Adipocyte (in vitro differentiated cells): Measurements from ENCODE around the gene CHIA.

Experiments used
- DNase-seq: peaks from one replicate; pipeline ENCODE4 v3.0.0-alpha.2; 2015; ENCODE audit warnings: low read depth
- H3K27me3 ChIP-seq: replicated peaks from 2 replicates; pipeline ENCODE4 v1.7.0; 2013; ENCODE audit warnings: mild to moderate bottlenecking, low read length, moderate library complexity; ENCODE audit not compliant: control insufficient read depth, insufficient read depth
- H3K36me3 ChIP-seq: 2 replicates; pipeline ENCODE4 v1.7.0; 2013; ENCODE audit warnings: low read length, mild to moderate bottlenecking, moderate library complexity; ENCODE audit not compliant: control insufficient read depth, insufficient read depth, severe bottlenecking
- H3K4me1 ChIP-seq: 2 replicates; pipeline ENCODE4 v1.7.0; 2013; ENCODE audit warnings: mild to moderate bottlenecking, low read length, moderate library complexity; ENCODE audit not compliant: control insufficient read depth, insufficient read depth
- H3K4me3 ChIP-seq: 2 replicates; pipeline ENCODE4 v1.7.0; 2013; ENCODE audit warnings: mild to moderate bottlenecking, low read length, moderate library complexity
- H3K9ac ChIP-seq: 2 replicates; pipeline ENCODE4 v1.7.0; 2013; ENCODE audit warnings: mild to moderate bottlenecking, low read length, moderate library complexity
- H3K9me3 ChIP-seq: 2 replicates; pipeline ENCODE4 v1.7.0; 2013; ENCODE audit warnings: mild to moderate bottlenecking, low read length, moderate library complexity; ENCODE audit not compliant: control insufficient read depth

Gene CHIA

GRCh38 chr1:111285879-111286278, 4.8 kb upstream of the CHIA start:
- Histone ChIP-seq H3K36me3 (peaks cover 3% of the 10 kb centered on the region), H3K27me3 (no peaks in the 10 kb centered on the region), H3K4me3 (no peak overlapping the region), H3K4me1 (peaks cover 29% of the 10 kb centered on the region), H3K9me3 (no peaks in the 10 kb centered on the region), H3K9ac (no peak overlapping the region)
- DNase-seq, result no peak

GRCh38 chr1:111286912-111287311, 3.7 kb upstream of the CHIA start:
- peaks cover 19% of the 10 kb centered on the region for H3K4me1 ChIP-seq
- DNase-seq, result no peak
- H3K9me3 ChIP-seq, result no peaks in the 10 kb centered on the region
- peak overlapping the region; percentile 3 for H3K9ac ChIP-seq
- no peak overlapping the region for H3K4me3 ChIP-seq
- H3K27me3 ChIP-seq, result no peaks in the 10 kb centered on the region
- H3K36me3 ChIP-seq, result peaks cover 3% of the 10 kb centered on the region

- H3K9ac ChIP-seq, result no peak overlapping the region
- no peak overlapping the region for H3K4me3 ChIP-seq
- H3K4me1 ChIP-seq, result peaks cover 18% of the 10 kb centered on the region
- H3K36me3 ChIP-seq, result peaks cover 3% of the 10 kb centered on the region
- H3K9me3 ChIP-seq, result no peaks in the 10 kb centered on the region
- no peak for DNase-seq
- no peaks in the 10 kb centered on the region for H3K27me3 ChIP-seq
These were observed 1.3 kb upstream of the CHIA start for GRCh38 chr1:111289371-111289770.

GRCh38 chr1:111290104-111290503, 547 bp upstream of the CHIA start:
- Histone ChIP-seq H3K4me3 (no peak overlapping the region), H3K27me3 (no peaks in the 10 kb centered on the region), H3K9ac (no peak overlapping the region), H3K9me3 (no peaks in the 10 kb centered on the region), H3K4me1 (peaks cover 18% of the 10 kb centered on the region), H3K36me3 (no peaks in the 10 kb centered on the region)
- no peak for DNase-seq

GRCh38 chr1:111294390-111294789, 3.7 kb downstream of the CHIA start:
- Histone ChIP-seq H3K9me3 (no peaks in the 10 kb centered on the region), H3K4me1 (no peaks in the 10 kb centered on the region), H3K4me3 (no peak overlapping the region), H3K27me3 (no peaks in the 10 kb centered on the region), H3K36me3 (no peaks in the 10 kb centered on the region), H3K9ac (no peak overlapping the region)
- DNase-seq, result no peak

- DNase-seq, result no peak
- Histone ChIP-seq H3K9ac (no peak overlapping the region), H3K4me1 (no peaks in the 10 kb centered on the region), H3K4me3 (no peak overlapping the region), H3K36me3 (no peaks in the 10 kb centered on the region), H3K9me3 (peaks cover 19% of the 10 kb centered on the region), H3K27me3 (no peaks in the 10 kb centered on the region)
These were observed 11.7 kb downstream of the CHIA start for GRCh38 chr1:111302374-111302773.

GRCh38 chr1:111309690-111310089, 19.0 kb downstream of the CHIA start:
- no peaks in the 10 kb centered on the region for H3K36me3 ChIP-seq
- peaks cover 9% of the 10 kb centered on the region for H3K9me3 ChIP-seq
- no peak overlapping the region for H3K9ac ChIP-seq
- H3K27me3 ChIP-seq, result no peaks in the 10 kb centered on the region
- DNase-seq, result no peak
- no peak overlapping the region for H3K4me3 ChIP-seq
- H3K4me1 ChIP-seq, result peaks cover 11% of the 10 kb centered on the region

GRCh38 chr1:111318523-111318922, 27.9 kb downstream of the CHIA start:
- Histone ChIP-seq H3K9ac (no peak overlapping the region), H3K4me3 (no peak overlapping the region), H3K36me3 (no peaks in the 10 kb centered on the region), H3K4me1 (peaks cover 28% of the 10 kb centered on the region), H3K27me3 (peaks cover 5% of the 10 kb centered on the region), H3K9me3 (no peaks in the 10 kb centered on the region)
- DNase-seq, result no peak

- Histone ChIP-seq H3K27me3 (peaks cover 5% of the 10 kb centered on the region), H3K4me1 (peaks cover 15% of the 10 kb centered on the region), H3K9ac (no peak overlapping the region), H3K4me3 (no peak overlapping the region), H3K36me3 (no peaks in the 10 kb centered on the region), H3K9me3 (no peaks in the 10 kb centered on the region)
- DNase-seq, result no peak
These were observed 29.6 kb downstream of the CHIA start for GRCh38 chr1:111320066-111320879.

- no peak for DNase-seq
- peaks cover 5% of the 10 kb centered on the region for H3K27me3 ChIP-seq
- H3K4me1 ChIP-seq, result no peaks in the 10 kb centered on the region
- H3K9me3 ChIP-seq, result peaks cover 16% of the 10 kb centered on the region
- no peaks in the 10 kb centered on the region for H3K36me3 ChIP-seq
- no peak overlapping the region for H3K4me3 ChIP-seq
- H3K9ac ChIP-seq, result no peak overlapping the region
These were observed 32.6 kb downstream of the CHIA start for GRCh38 chr1:111323231-111323630.

- no peaks in the 10 kb centered on the region for H3K27me3 ChIP-seq
- no peaks in the 10 kb centered on the region for H3K4me1 ChIP-seq
- no peaks in the 10 kb centered on the region for H3K36me3 ChIP-seq
- H3K4me3 ChIP-seq, result no peak overlapping the region
- H3K9me3 ChIP-seq, result peaks cover 20% of the 10 kb centered on the region
- no peak overlapping the region for H3K9ac ChIP-seq
- DNase-seq, result no peak
These were observed 41.5 kb downstream of the CHIA start for GRCh38 chr1:111332190-111332589.

GRCh38 chr1:111334169-111334568, 43.5 kb downstream of the CHIA start:
- H3K36me3 ChIP-seq, result no peaks in the 10 kb centered on the region
- peak overlapping the region; percentile 46 for H3K9ac ChIP-seq
- H3K9me3 ChIP-seq, result peaks cover under 1% of the 10 kb centered on the region
- no peaks in the 10 kb centered on the region for H3K27me3 ChIP-seq
- DNase-seq, result peak; percentile 69
- no peaks in the 10 kb centered on the region for H3K4me1 ChIP-seq
- no peak overlapping the region for H3K4me3 ChIP-seq
